HepG2 (cell line): ENCODE results near the gene VAMP2. TPM values are rescaled to one million over a fixed set of nuclear protein-coding genes. Genes with fewer than 3 reads are reported as not detected.

ENCODE experiments used
- ARNTL ChIP-seq: sonication (generic); formaldehyde crosslinking; IDR thresholded peaks from 2 replicates; pipeline ENCODE4 v1.4.0; 2020; ENCODE audit warnings: mild to moderate bottlenecking, missing genetic modification reagents
- E2F1 ChIP-seq: sonication (generic); formaldehyde crosslinking; IDR thresholded peaks from 2 replicates; pipeline ENCODE4 v1.5.0; 2020; ENCODE audit warnings: missing genetic modification reagents
- ETV6 ChIP-seq: sonication (generic); formaldehyde crosslinking; conservative IDR thresholded peaks from 2 replicates; pipeline ENCODE4 v1.4.0; 2020; ENCODE audit warnings: missing genetic modification reagents
- KDM4B ChIP-seq: sonication (generic); formaldehyde crosslinking; IDR thresholded peaks from 2 replicates; pipeline ENCODE4 v1.4.0; 2020; ENCODE audit warnings: missing genetic modification reagents
- MBNL3 ChIP-seq: fragments of 250-450 bp; sonication (Bioruptor Pico); conservative IDR thresholded peaks from 2 replicates; pipeline ENCODE4 v1.8.0; 2022; ENCODE audit warnings: mild to moderate bottlenecking, inconsistent platforms
- NR0B2 ChIP-seq: sonication (generic); formaldehyde crosslinking; IDR thresholded peaks from 2 replicates; pipeline ENCODE4 v1.4.0; 2020; ENCODE audit warnings: mild to moderate bottlenecking, missing genetic modification reagents
- PHB2 ChIP-seq: fragments of 450-650 bp; IDR thresholded peaks from 2 replicates; pipeline ENCODE4 v1.6.1; 2018; ENCODE audit not compliant: partially characterized antibody
- POLR2AphosphoS5 ChIP-seq: IDR thresholded peaks from 2 replicates; pipeline ENCODE4 v1.6.1; 2012; ENCODE audit warnings: low read depth, low read length
- ZBTB37 ChIP-seq: sonication (generic); formaldehyde crosslinking; IDR thresholded peaks from 2 replicates; pipeline ENCODE4 v1.4.0; 2020; ENCODE audit warnings: mild to moderate bottlenecking, missing genetic modification reagents
- ZNF12 ChIP-seq: sonication (generic); formaldehyde crosslinking; IDR thresholded peaks from 2 replicates; pipeline ENCODE4 v1.5.0; 2020; ENCODE audit warnings: missing genetic modification reagents
- ZNF460 ChIP-seq: sonication (generic); formaldehyde crosslinking; IDR thresholded peaks from 2 replicates; pipeline ENCODE4 v1.5.1; 2020; ENCODE audit warnings: missing genetic modification reagents, mild to moderate bottlenecking, borderline replicate concordance
- ZNF549 ChIP-seq: sonication (generic); formaldehyde crosslinking; IDR thresholded peaks from 2 replicates; pipeline ENCODE4 v1.5.0; 2020; ENCODE audit warnings: missing genetic modification reagents
- ZNF615 ChIP-seq: sonication (generic); formaldehyde crosslinking; IDR thresholded peaks from 2 replicates; pipeline ENCODE4 v1.5.0; 2020; ENCODE audit warnings: mild to moderate bottlenecking, missing genetic modification reagents, borderline replicate concordance
- ZNF746 ChIP-seq: sonication (generic); formaldehyde crosslinking; IDR thresholded peaks from 2 replicates; pipeline ENCODE4 v1.8.0; 2022; ENCODE audit warnings: mild to moderate bottlenecking, missing genetic modification reagents
- ZNF816 ChIP-seq: sonication (generic); formaldehyde crosslinking; IDR thresholded peaks from 2 replicates; pipeline ENCODE4 v1.8.0; 2022; ENCODE audit warnings: missing genetic modification reagents, mild to moderate bottlenecking, borderline replicate concordance
- polyA plus RNA-seq, 8 experiments: library from polyadenylated mRNA; depleted of rRNA in 3 of 8; stranded (reverse) in 7 of 8; unstranded in 1 of 8; fragments of >200 nt; fragmentation: Illumina TruSeq in 4 of 8; extraction: Trizol in 4 of 8; gene quantifications; 2 replicates each; pipeline versions ENCODE4 v1.2.1 to v1.2.3, GENCODE V29; 2011 to 2016; ENCODE audit warnings: low read depth in 4 of 8, missing spikeins in 1 of 8, mixed read lengths in 1 of 8; ENCODE audit not compliant: insufficient read depth in 1 of 8
- total RNA-seq, 5 experiments: library from RNA; depleted of rRNA; stranded (reverse); fragments of >200 nt; fragmentation: Illumina TruSeq; extraction: Trizol; gene quantifications; 2 replicates each; pipeline ENCODE4 v1.2.3, GENCODE V29; 2016; ENCODE audit warnings: low read depth in 1 of 5
- TF ChIP-seq, protein P1 (sequence below): sonication (generic); formaldehyde crosslinking; IDR thresholded peaks from 2 replicates; pipeline ENCODE4 v1.8.0; 2022; ENCODE audit warnings: missing genetic modification reagents, mild to moderate bottlenecking, moderate library complexity, borderline replicate concordance
- TF ChIP-seq, protein P2 (sequence below): sonication (generic); formaldehyde crosslinking; IDR thresholded peaks from 2 replicates; pipeline ENCODE4 v1.5.1; 2020; ENCODE audit warnings: mild to moderate bottlenecking, moderate library complexity, missing genetic modification reagents
- TF ChIP-seq, protein P3 (sequence below): sonication (generic); formaldehyde crosslinking; IDR thresholded peaks from 2 replicates; pipeline ENCODE4 v1.4.0; 2020; ENCODE audit warnings: mild to moderate bottlenecking, missing genetic modification reagents
- TF ChIP-seq, protein P4 (sequence below): sonication (generic); formaldehyde crosslinking; IDR thresholded peaks from 2 replicates; pipeline ENCODE4 v1.9.0; 2021; ENCODE audit warnings: missing genetic modification reagents, borderline replicate concordance

Gene VAMP2
- total and polyA plus RNA-seq, 2 of the 13 experiments (the other 11 are each of a cell fraction or from before 2014, with no cell fraction given): 3.9 to 17.2 TPM

GRCh38 chr17:8156246-8156992 lies 6.3 kb downstream of the VAMP2 start (continued):
- TF ChIP-seq NR0B2 (CRISPR knock-in tag): no peak
- TF ChIP-seq ZNF12 (CRISPR knock-in tag): no peak
- no peak for TF ChIP-seq MBNL3 (CRISPR knock-in tag)
- TF ChIP-seq, protein P1, sequence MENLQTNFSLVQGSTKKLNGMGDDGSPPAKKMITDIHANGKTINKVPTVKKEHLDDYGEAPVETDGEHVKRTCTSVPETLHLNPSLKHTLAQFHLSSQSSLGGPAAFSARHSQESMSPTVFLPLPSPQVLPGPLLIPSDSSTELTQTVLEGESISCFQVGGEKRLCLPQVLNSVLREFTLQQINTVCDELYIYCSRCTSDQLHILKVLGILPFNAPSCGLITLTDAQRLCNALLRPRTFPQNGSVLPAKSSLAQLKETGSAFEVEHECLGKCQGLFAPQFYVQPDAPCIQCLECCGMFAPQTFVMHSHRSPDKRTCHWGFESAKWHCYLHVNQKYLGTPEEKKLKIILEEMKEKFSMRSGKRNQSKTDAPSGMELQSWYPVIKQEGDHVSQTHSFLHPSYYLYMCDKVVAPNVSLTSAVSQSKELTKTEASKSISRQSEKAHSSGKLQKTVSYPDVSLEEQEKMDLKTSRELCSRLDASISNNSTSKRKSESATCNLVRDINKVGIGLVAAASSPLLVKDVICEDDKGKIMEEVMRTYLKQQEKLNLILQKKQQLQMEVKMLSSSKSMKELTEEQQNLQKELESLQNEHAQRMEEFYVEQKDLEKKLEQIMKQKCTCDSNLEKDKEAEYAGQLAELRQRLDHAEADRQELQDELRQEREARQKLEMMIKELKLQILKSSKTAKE: no peak
- TF ChIP-seq ARNTL: peak; percentile 100
- TF ChIP-seq, protein P2, sequence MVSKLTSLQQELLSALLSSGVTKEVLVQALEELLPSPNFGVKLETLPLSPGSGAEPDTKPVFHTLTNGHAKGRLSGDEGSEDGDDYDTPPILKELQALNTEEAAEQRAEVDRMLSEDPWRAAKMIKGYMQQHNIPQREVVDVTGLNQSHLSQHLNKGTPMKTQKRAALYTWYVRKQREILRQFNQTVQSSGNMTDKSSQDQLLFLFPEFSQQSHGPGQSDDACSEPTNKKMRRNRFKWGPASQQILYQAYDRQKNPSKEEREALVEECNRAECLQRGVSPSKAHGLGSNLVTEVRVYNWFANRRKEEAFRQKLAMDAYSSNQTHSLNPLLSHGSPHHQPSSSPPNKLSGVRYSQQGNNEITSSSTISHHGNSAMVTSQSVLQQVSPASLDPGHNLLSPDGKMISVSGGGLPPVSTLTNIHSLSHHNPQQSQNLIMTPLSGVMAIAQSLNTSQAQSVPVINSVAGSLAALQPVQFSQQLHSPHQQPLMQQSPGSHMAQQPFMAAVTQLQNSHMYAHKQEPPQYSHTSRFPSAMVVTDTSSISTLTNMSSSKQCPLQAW (CRISPR knock-in tag): peak; percentile 43; the same call in 1 of the 2 replicates
- TF ChIP-seq PHB2: no peak
- no peak for TF ChIP-seq ETV6 (CRISPR knock-in tag)
- TF ChIP-seq ZNF816: no peak
- TF ChIP-seq ZNF549 (CRISPR knock-in tag): no peak
- peak; percentile 36; the same call in 1 of the 2 replicates for TF ChIP-seq E2F1 (CRISPR knock-in tag)
- TF ChIP-seq ZNF746: no peak
- TF ChIP-seq, protein P3, sequence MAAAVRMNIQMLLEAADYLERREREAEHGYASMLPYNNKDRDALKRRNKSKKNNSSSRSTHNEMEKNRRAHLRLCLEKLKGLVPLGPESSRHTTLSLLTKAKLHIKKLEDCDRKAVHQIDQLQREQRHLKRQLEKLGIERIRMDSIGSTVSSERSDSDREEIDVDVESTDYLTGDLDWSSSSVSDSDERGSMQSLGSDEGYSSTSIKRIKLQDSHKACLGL (CRISPR knock-in tag): no peak
- TF ChIP-seq KDM4B (CRISPR knock-in tag): no peak
- no peak for TF ChIP-seq ZNF460
- TF ChIP-seq, protein P4, sequence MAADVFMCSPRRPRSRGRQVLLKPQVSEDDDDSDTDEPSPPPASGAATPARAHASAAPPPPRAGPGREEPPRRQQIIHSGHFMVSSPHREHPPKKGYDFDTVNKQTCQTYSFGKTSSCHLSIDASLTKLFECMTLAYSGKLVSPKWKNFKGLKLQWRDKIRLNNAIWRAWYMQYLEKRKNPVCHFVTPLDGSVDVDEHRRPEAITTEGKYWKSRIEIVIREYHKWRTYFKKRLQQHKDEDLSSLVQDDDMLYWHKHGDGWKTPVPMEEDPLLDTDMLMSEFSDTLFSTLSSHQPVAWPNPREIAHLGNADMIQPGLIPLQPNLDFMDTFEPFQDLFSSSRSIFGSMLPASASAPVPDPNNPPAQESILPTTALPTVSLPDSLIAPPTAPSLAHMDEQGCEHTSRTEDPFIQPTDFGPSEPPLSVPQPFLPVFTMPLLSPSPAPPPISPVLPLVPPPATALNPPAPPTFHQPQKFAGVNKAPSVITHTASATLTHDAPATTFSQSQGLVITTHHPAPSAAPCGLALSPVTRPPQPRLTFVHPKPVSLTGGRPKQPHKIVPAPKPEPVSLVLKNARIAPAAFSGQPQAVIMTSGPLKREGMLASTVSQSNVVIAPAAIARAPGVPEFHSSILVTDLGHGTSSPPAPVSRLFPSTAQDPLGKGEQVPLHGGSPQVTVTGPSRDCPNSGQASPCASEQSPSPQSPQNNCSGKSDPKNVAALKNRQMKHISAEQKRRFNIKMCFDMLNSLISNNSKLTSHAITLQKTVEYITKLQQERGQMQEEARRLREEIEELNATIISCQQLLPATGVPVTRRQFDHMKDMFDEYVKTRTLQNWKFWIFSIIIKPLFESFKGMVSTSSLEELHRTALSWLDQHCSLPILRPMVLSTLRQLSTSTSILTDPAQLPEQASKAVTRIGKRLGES: no peak
- TF ChIP-seq ZNF615 (CRISPR knock-in tag): no peak
- TF ChIP-seq ZBTB37 (CRISPR knock-in tag): no peak
- TF ChIP-seq POLR2AphosphoS5: peak; percentile 58
